Lower leg skin (tissue), 4 donors: ENCODE results near the gene CHML. TPM values are rescaled to one million over a fixed set of nuclear protein-coding genes. Genes with fewer than 3 reads are reported as not detected.

ENCODE experiments used
- DNase-seq, 2 donors: peaks; one replicate each; pipeline ENCODE4 v3.0.0-alpha.2; 2019; ENCODE audit warnings: low spot score in 2 of 2
- H3K4me3 ChIP-seq: fragments of 200-600 bp; sonication (generic); 2 replicates; pipeline ENCODE4 v1.5.1; 2017; ENCODE audit warnings: mild to moderate bottlenecking, low read depth; ENCODE audit not compliant: poor library complexity, severe bottlenecking
- POLR2A ChIP-seq, 2 donors: fragments of 450-650 bp; IDR thresholded peaks; one replicate each; pipeline ENCODE4 v1.6.1; 2016 to 2017; ENCODE audit warnings: antibody characterized with exemption in 2 of 2, mild to moderate bottlenecking in 1 of 2, moderate library complexity in 1 of 2
- whole genome bisulfite sequencing, 2 donors: methylation state at CpG; one replicate each; pipeline ENCODE4 v1.1.5; 2018; 5-methylcytosine and 5-hydroxymethylcytosine counted together
- intact Hi-C: fragments of 100-400 bp; cut with DNase I; formaldehyde crosslinking; loops from one replicate; pipeline ENCODE4 v1.15.0; 2023; ENCODE audit warnings: low total_unique reads
- total RNA-seq, 4 donors: library from RNA; depleted of rRNA; stranded (reverse); fragments of >200 nt; gene quantifications; one replicate each; pipeline ENCODE4 v1.1.0, GENCODE V29; 2016
- TF ChIP-seq, protein P1 (sequence below), 3 donors: fragments of 450-650 bp; IDR thresholded peaks; one replicate each; pipeline ENCODE4 v1.5.1; 2016; ENCODE audit warnings: antibody characterized with exemption in 3 of 3, mild to moderate bottlenecking in 3 of 3, moderate library complexity in 2 of 3

CHML gene
- total RNA-seq, 4 donors from 2014 or later = 7.5 to 10.6 (median 7.9) TPM

GRCh38 chr1:241627453-241628259, 12.5 kb downstream of the CHML start:
- no peak for TF ChIP-seq POLR2A (IDR thresholded peaks at IDR 0.05)
- TF ChIP-seq, protein P1, sequence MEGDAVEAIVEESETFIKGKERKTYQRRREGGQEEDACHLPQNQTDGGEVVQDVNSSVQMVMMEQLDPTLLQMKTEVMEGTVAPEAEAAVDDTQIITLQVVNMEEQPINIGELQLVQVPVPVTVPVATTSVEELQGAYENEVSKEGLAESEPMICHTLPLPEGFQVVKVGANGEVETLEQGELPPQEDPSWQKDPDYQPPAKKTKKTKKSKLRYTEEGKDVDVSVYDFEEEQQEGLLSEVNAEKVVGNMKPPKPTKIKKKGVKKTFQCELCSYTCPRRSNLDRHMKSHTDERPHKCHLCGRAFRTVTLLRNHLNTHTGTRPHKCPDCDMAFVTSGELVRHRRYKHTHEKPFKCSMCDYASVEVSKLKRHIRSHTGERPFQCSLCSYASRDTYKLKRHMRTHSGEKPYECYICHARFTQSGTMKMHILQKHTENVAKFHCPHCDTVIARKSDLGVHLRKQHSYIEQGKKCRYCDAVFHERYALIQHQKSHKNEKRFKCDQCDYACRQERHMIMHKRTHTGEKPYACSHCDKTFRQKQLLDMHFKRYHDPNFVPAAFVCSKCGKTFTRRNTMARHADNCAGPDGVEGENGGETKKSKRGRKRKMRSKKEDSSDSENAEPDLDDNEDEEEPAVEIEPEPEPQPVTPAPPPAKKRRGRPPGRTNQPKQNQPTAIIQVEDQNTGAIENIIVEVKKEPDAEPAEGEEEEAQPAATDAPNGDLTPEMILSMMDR (IDR thresholded peaks at IDR 0.05) = no peak
- no peak overlapping the region for H3K4me3 ChIP-seq
- no peak for DNase-seq
- WGBS, 2 donors = 44 to 51% methylated on average over 9 of the region's 9 CpGs
- intact Hi-C loops = no loop called here

DNA sequence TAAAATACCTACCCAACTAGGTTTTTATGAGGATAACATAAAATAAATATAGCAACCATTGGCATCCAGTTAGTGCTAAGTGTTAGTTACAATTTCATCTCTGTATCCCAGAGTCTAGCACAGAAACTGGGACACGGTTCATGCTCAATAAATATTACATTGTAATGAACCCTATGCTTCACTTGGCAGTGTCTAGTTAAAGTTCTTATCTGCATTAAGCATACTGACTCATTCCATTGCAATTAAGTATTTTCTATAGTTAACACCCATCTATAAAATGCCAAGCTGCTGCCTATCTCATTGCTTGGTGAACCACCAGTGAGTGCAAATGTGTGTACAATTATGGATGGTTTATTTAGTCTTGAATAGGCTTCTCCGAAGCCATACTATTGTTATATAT, 15.2 kb downstream of the CHML start:
- TF ChIP-seq, protein P1 (IDR thresholded peaks at IDR 0.05) = no peak
- TF ChIP-seq POLR2A (IDR thresholded peaks at IDR 0.05) = no peak
- intact Hi-C loops = no loop called here
- H3K4me3 ChIP-seq = no peak overlapping the region
- 60 to 64% methylated on average over 2 of the region's 2 CpGs for WGBS, 2 donors
- no peak for DNase-seq

DNA sequence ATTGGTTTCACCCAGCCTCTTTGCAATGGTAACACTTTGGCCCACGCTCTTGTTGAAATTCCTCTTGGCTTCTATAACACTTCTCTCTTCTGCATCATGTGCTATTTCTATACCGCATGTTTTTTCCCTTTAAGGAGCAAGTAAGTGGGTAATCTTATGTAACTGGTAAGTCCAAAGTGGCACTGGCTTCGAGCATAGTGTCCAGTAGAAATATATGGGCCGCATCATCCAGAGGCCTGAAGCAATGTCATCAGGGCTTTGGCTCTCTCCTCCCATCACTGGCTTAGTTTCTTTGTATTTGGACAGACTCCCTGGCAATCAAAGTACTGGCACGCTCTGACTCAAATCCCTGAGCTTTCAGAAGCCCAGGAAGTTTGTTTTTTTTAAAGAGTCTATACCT, 17.5 kb downstream of the CHML start:
- TF ChIP-seq, protein P1 (IDR thresholded peaks at IDR 0.05) = no peak
- TF ChIP-seq POLR2A (IDR thresholded peaks at IDR 0.05) = no peak
- 38 to 53% methylated on average over 5 of the region's 5 CpGs for WGBS, 2 donors
- no peak overlapping the region for H3K4me3 ChIP-seq
- DNase-seq = no peak
- intact Hi-C loops = no loop called here

- DNase-seq = no peak
These were observed 22.7 kb downstream of the CHML start for GRCh38 chr1:241617426-241617825.

GRCh38 chr1:241615043-241615974, 24.9 kb downstream of the CHML start:
- no peak for TF ChIP-seq POLR2A (IDR thresholded peaks at IDR 0.05)
- TF ChIP-seq, protein P1 (IDR thresholded peaks at IDR 0.05) = no peak
- DNase-seq = no peak
- intact Hi-C loops = no loop called here
- H3K4me3 ChIP-seq = no peak overlapping the region
- WGBS, 2 donors = 92 to 96% methylated on average over 8 of the region's 8 CpGs

More at GRCh38 chr1:241617426-241617825, 22.7 kb downstream of the CHML start:
- intact Hi-C loops = no loop called here
- TF ChIP-seq POLR2A (IDR thresholded peaks at IDR 0.05) = no peak
- TF ChIP-seq, protein P1 (IDR thresholded peaks at IDR 0.05) = no peak
- 89 to 94% methylated on average over 7 of the region's 7 CpGs for WGBS, 2 donors
- no peak overlapping the region for H3K4me3 ChIP-seq
